ENCODE measurements around the gene PRH2.

The PRH2 gene

GRCh38 chr12:10982244-10982643, 53.2 kb downstream of the PRH2 start:
- Histone ChIP-seq H3K36me3 (no peaks in the 10 kb centered on the region), H3K4me1 (no peaks in the 10 kb centered on the region), H3K9me3 (no peaks in the 10 kb centered on the region), H3K4me3 (ENCODE audit: low read depth, low read length) (no peak overlapping the region), H3K27me3 (no peaks in the 10 kb centered on the region)
- DNase-seq: no peak
- TF ChIP-seq, protein P1, sequence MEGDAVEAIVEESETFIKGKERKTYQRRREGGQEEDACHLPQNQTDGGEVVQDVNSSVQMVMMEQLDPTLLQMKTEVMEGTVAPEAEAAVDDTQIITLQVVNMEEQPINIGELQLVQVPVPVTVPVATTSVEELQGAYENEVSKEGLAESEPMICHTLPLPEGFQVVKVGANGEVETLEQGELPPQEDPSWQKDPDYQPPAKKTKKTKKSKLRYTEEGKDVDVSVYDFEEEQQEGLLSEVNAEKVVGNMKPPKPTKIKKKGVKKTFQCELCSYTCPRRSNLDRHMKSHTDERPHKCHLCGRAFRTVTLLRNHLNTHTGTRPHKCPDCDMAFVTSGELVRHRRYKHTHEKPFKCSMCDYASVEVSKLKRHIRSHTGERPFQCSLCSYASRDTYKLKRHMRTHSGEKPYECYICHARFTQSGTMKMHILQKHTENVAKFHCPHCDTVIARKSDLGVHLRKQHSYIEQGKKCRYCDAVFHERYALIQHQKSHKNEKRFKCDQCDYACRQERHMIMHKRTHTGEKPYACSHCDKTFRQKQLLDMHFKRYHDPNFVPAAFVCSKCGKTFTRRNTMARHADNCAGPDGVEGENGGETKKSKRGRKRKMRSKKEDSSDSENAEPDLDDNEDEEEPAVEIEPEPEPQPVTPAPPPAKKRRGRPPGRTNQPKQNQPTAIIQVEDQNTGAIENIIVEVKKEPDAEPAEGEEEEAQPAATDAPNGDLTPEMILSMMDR (IDR thresholded peaks at IDR 0.05; ENCODE audit: low read depth, low read length): no peak

Data from BE2C (cell line).